ENCODE measurements around the gene PIK3C2G. TPM values are rescaled to one million over a fixed set of nuclear protein-coding genes. Genes with fewer than 3 reads are reported as not detected.

Gene PIK3C2G
- total and polyA plus RNA-seq, 2 of the 13 experiments (the other 11 are each of a cell fraction or from before 2014, with no cell fraction given): not detected

GRCh38 chr12:18402872-18403611 is 141.7 kb downstream of the PIK3C2G start:
- Histone ChIP-seq H2AFZ (ENCODE audit: low read length) (no peak overlapping the region), H3K9ac (ENCODE audit: insufficient read depth, low read depth, low read length) (no peak overlapping the region), H3K79me2 (ENCODE audit: insufficient read depth, low read length) (no peaks in the 10 kb centered on the region), H3K4me2 (ENCODE audit: low read depth, low read length) (no peak overlapping the region), H3K4me3 (replicated peaks in 1 of 3; ENCODE audit: insufficient read depth in 1 of 3, low read depth in 2 of 3, low read length in 3 of 3) (no peak overlapping the region), H3K27ac (ENCODE audit: extremely low read length, insufficient read depth, low read length) (no peak overlapping the region), H3K4me1 (ENCODE audit: insufficient read depth, low read length) (no peaks in the 10 kb centered on the region), H3K36me3 (replicated peaks in 1 of 2; ENCODE audit: control insufficient read depth in 1 of 2, insufficient read depth in 2 of 2, low read length in 2 of 2) (no peaks in the 10 kb centered on the region), H3K9me3 (ENCODE audit: low read length) (no peaks in the 10 kb centered on the region), H3K27me3 (ENCODE audit: control insufficient read depth in 1 of 2, insufficient read depth in 2 of 2, low read length in 2 of 2) (no peaks in the 10 kb centered on the region), H4K20me1 (ENCODE audit: insufficient read depth, low read length) (no peaks in the 10 kb centered on the region; the same call in 1 of the 2 replicates)
- TF ChIP-seq NFATC3 (CRISPR knock-in tag; IDR thresholded peaks at IDR 0.05) (no peak), ZNF274 (CRISPR knock-in tag; IDR thresholded peaks at IDR 0.05) (no peak), RARG (CRISPR knock-in tag; IDR thresholded peaks at IDR 0.05; ENCODE audit: low read depth) (no peak), SMC3 (IDR thresholded peaks at IDR 0.05; ENCODE audit: low read length) (no peak), KLF12 (CRISPR knock-in tag; IDR thresholded peaks at IDR 0.05; ENCODE audit: borderline replicate concordance) (no peak), ZNF468 (CRISPR knock-in tag; IDR thresholded peaks at IDR 0.05) (no peak), MNT (IDR thresholded peaks at IDR 0.05) (no peak), POLR2AphosphoS2 (IDR thresholded peaks at IDR 0.05; ENCODE audit: low read depth, low read length) (no peak), CBX5 (CRISPR knock-in tag; IDR thresholded peaks at IDR 0.05; ENCODE audit: borderline replicate concordance) (no peak), KMT2A (CRISPR knock-in tag; IDR thresholded peaks at IDR 0.05) (no peak), PTBP1 (IDR thresholded peaks at IDR 0.05; ENCODE audit: low read depth, low read length, poor library complexity, severe bottlenecking) (no peak), NFYB (CRISPR knock-in tag; IDR thresholded peaks at IDR 0.05) (no peak), ZNF839 (CRISPR knock-in tag; IDR thresholded peaks at IDR 0.05; ENCODE audit: borderline replicate concordance) (no peak), ZNF572 (CRISPR knock-in tag; IDR thresholded peaks at IDR 0.05) (no peak), NAIF1 (CRISPR knock-in tag; IDR thresholded peaks at IDR 0.05; ENCODE audit: borderline replicate concordance) (no peak), RBM39 (IDR thresholded peaks at IDR 0.05; ENCODE audit: low read depth, low read length, poor library complexity, severe bottlenecking) (no peak)
- TF ChIP-seq, protein P1, sequence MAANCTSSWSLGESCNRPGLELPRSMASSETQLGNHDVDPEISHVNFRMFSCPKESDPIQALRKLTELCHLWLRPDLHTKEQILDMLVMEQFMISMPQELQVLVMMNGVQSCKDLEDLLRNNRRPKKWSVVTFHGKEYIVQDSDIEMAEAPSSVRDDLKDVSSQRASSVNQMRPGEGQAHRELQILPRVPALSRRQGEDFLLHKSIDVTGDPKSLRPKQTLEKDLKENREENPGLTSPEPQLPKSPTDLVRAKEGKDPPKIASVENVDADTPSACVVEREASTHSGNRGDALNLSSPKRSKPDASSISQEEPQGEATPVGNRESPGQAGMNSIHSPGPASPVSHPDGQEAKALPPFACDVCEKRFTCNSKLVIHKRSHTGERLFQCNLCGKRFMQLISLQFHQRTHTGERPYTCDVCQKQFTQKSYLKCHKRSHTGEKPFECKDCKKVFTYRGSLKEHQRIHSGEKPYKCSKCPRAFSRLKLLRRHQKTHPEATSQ (CRISPR knock-in tag; IDR thresholded peaks at IDR 0.05; ENCODE audit: borderline replicate concordance): no peak
- TF ChIP-seq, protein P2, sequence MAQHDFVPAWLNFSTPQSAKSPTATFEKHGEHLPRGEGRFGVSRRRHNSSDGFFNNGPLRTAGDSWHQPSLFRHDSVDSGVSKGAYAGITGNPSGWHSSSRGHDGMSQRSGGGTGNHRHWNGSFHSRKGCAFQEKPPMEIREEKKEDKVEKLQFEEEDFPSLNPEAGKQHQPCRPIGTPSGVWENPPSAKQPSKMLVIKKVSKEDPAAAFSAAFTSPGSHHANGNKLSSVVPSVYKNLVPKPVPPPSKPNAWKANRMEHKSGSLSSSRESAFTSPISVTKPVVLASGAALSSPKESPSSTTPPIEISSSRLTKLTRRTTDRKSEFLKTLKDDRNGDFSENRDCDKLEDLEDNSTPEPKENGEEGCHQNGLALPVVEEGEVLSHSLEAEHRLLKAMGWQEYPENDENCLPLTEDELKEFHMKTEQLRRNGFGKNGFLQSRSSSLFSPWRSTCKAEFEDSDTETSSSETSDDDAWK (CRISPR knock-in tag; IDR thresholded peaks at IDR 0.05): no peak
- TF ChIP-seq, protein P3, sequence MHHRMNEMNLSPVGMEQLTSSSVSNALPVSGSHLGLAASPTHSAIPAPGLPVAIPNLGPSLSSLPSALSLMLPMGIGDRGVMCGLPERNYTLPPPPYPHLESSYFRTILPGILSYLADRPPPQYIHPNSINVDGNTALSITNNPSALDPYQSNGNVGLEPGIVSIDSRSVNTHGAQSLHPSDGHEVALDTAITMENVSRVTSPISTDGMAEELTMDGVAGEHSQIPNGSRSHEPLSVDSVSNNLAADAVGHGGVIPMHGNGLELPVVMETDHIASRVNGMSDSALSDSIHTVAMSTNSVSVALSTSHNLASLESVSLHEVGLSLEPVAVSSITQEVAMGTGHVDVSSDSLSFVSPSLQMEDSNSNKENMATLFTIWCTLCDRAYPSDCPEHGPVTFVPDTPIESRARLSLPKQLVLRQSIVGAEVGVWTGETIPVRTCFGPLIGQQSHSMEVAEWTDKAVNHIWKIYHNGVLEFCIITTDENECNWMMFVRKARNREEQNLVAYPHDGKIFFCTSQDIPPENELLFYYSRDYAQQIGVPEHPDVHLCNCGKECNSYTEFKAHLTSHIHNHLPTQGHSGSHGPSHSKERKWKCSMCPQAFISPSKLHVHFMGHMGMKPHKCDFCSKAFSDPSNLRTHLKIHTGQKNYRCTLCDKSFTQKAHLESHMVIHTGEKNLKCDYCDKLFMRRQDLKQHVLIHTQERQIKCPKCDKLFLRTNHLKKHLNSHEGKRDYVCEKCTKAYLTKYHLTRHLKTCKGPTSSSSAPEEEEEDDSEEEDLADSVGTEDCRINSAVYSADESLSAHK (CRISPR knock-in tag; IDR thresholded peaks at IDR 0.05; ENCODE audit: borderline replicate concordance): no peak
- ChIA-PET CTCF (ENCODE audit: low intra/inter-chr PET ratio, low total read pairs) (no interaction called here), POLR2A (no interaction called here)
- DNase-seq (ENCODE audit: low spot score): no peak
- no peak for ATAC-seq
- intact Hi-C loops (cut with micrococcal nuclease; ENCODE audit: unreplicated experiment): no loop called here
- FAIRE-seq: no peak
- in situ Hi-C loops (cut with HindIII; ENCODE audit: extremely low pct_ligation_motif_present, low pct_unique_long_range_greater_than_20kb): no loop called here
- 13% methylated on average over 3 of the region's 3 CpGs for WGBS (ENCODE audit: low lambda C conversion rate)
- BruUV-seq (replicated peaks): no TSS peak
